Measurements from ENCODE around the gene DBH.

The DBH gene

DNA sequence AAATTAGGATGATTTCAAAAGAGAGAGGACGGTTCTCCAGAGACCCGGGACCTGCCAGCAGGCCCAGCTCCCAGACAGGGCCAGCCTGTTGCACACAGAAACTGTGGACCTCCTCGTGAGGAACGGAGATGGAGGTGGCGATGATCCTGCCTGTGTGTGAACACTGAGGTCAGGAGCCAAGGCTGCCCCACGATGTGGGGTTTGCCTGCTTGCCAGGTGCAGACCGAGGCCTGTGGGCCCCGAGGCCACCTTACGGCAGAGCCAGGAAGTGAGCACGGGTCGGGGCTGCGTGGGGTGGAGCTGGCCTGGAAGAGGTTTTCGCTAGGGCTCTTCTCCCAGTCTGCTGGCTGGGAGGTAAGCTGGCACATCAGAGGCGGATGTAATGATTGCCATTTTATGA lies 31.3 kb upstream of the DBH start:
- no peak for DNase-seq (ENCODE audit: low read depth)

DNA sequence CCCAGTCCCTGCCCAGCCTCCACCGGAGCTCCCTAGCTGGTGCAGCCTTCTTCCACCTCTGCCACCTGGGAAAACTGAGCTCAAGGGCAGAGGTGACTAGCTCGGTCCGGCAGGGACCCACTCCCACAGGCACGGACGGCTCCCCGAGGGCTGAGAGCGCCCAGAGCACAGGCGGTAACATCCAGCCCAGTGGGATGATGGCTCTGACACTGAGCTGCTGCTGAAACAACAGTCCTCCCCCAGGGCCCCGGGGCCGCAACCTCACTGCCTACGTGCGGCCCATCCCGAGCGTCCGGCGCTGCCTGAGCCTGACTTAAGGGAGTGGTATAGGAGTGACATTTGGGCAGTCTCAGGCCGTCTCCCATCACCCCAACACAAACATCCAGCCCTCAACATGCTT lies 30.7 kb upstream of the DBH start:
- DNase-seq (ENCODE audit: low read depth) = no peak

DNA sequence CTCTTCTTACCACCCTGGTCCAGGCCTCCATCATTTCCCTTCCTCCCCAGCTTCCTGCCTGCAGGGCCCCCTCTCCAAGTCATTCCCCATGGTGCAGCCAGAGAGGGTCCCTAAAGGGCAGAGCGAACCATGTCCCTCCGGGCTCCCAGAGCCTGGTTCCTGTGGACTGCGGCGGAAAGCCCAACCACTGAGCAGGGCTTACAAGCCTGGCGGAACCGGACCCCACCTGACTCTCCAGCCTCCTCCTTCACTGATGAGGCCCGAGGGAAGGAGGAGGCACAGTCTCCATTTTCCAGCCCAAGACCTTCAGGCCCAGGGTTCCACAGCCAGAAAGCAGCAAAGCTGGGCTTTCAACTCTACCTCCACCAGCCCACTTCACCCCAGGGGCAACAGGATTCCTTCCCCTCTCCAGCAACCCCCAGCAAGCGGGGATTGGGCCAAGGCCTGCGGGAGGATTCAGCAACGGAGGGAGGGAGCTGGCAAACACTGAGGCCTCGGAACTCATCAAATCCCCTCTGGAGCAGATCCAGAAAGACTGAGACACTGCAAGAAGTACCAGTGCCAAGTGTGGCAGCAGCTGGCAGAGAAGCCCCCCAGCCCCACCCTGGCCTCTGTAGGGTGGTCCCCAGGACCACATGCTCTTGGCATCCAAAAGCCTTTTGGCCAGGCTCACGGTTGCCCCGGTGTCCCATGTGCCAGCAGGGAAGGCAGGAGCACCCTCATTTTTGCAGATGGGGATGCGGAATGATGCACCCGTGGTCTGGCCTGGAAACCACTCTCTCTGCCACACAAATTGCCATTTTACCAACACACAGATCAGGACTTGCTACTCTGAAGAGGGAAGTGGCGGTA lies 30.1 kb upstream of the DBH start:
- DNase-seq (ENCODE audit: low read depth) = no peak

DNA sequence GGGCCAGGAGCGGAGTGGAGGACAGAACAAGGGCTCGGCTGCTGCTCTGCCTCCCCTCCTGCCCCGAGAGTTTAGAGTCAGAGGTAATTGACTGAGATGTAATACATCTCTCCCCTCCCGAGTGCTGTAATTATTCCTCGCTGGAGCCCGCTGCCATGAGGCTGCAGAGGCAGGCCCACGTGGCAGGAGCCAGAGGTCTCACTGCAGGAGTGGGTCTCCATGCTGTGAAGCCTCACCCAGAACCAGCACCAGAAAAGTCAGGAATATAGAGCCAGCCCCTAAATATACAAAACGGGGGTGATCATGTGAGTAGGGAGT lies 29.5 kb upstream of the DBH start:
- DNase-seq (ENCODE audit: low read depth) = no peak

DNA sequence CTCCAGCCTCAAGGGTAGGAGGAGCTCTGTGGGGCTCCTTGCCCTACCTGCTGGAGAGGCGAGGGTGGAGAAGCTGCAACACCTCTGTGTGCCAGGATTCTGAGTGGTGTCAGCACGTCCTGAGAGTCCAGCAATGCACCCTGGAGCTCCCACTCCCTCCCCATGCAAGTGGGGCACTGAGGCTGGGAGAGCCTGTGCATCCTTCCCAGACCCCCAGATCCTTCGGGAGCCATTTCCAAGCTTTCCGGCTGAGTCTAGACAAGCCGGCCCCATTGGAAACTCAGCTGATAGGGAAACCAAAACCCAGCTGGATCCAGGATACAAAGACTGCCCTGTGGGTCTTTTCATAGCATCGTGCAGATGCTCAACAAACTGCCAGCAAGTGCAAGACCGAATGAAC lies 28.8 kb upstream of the DBH start:
- no peak for DNase-seq (ENCODE audit: low read depth)

DNA sequence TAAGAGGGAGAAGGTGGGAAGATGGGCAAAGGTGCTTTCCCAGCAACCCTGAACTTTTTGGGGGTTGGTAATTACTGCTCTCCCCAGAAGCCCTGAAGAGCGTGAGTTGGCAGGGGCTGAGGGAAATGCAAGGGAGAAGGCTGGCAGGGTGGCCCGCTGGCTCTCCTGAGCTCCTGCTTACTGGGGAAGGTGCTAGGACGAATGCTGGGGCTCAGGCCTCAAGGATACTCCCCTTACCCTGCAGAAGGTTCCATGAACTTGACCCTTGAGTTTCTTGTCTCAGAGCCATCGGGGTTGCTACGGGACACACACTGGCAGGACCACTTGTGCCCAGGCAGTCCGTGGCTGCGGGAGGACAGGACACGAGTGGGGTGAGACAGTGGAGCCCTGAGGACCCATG lies 28.2 kb upstream of the DBH start:
- DNase-seq (ENCODE audit: low read depth) = no peak

DNA sequence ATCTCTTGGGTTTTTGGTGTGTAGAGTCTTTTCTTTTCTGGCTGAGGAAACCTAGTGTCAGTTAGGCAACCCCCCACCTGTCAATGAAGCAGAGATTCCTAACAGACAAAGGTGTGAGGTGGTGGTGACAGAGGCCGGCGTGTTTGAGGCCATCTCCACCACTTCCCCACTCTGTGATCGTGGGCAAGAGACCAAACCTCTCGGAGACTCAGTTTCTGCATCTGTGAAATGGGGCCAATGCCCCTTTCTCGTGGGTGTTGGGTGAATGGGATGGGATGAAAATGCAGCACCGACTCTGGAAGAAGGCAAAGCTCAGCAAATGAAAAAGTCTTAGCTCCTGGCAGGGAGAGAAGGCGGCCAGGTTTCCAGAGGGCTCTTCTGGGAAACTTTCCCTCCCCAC lies 27.8 kb upstream of the DBH start:
- no peak for DNase-seq (ENCODE audit: low read depth)

DNA sequence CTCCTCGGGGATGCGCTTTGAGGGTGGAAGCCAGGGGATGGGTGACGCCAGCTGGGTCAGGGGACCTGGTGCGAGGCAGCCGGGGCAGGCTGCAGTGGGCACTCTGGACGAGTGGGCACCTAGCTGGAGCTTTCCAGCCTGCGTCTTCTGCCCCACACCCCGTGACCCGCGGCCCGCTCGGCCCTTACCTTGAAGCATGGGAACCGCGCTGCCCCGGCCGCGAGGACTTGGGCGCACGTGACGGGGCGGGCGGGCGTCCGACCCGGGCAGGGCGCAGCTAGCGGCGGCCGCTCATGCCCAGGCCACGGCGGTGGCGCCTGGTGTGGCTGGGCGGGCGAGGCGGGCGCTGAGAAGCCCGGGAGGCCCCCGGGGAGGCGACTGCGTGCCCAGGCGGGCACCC lies 27.3 kb upstream of the DBH start:
- DNase-seq (ENCODE audit: low read depth) = no peak

DNA sequence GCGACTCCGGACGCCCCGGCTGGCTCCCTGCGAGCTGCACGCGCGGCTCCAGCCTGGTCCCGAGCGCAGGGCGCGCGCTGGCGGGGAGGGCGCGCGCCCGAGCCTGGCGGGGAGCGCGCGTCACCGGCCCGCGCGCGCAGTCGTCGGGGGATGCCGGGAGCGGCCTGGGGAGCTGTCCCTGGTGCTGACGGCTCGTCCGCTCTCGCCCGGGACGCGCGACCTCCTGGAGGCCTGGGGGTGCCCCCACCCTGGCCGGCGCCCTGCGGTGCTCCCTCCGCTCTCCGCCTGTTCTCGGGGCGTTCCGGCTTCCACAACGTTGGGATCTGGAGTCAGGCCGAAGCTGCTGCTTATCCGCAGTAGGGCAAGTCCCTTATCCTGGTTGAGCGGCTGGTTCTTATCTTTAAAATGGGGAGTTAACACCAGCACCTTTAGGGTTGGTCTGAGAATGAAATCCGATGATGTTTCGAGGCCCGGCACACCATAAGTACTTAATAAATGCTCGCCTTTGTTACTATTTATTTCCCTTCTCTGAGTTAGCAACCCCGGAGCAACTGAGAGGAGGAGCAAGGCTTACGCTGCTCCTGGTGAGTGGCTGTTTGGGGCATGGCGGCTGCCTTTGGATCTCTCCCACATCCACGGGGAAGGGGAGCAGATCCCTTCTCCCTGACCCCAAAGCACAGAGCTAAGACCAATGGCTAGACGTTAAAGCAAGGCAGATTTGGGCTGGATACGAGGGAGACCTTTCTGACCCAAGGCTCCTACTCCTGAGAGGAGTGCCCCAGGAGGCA lies 26.7 kb upstream of the DBH start, which contains the start of gene FAM163B:
Gene FAM163B, minus strand, starts transcription at position 79 of the 788 bp plus-strand sequence. CDS start 29,166 bp downstream, outside the sequence.
- DNase-seq (ENCODE audit: low read depth) = no peak

DNA sequence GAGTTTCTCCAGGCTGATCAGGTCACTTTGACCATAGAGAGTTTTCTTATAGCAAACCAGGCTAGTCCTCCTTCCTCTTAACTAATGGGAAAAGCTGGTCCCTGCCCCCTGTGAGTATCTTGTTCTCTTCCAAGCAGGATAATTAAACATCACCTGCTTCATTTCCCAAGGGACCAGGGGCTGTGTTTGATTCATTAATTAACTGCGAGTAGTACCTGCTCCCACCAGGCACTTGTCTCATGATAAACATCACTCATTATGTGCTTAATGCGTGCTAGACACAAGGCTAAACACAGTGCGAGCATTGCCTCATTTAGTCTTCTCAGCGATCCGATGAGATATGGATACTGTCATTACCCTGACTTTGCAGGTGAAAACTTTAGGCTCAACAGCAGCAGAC lies 25.3 kb upstream of the DBH start:
- no peak for DNase-seq (ENCODE audit: low read depth)

DNA sequence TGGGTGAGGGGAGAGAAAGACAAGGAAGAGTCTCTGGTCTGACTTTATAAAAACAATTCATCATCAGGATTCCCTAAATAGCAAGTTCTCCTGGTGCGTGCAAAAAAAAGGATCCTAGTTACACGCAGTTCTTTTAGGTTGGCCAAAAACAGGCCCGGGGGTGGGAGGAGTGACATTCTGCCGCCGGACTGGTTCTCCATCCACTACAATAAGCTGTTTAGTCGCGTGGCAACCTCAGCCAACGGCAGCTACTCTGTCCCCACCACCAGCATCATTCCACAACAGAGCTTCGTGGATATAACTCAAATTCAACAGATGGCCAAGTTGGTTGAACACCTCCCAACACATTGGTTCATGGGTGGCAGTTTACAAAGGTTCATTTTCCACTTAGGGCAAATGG lies 24.1 kb upstream of the DBH start:
- no peak for DNase-seq (ENCODE audit: low read depth)

DNA sequence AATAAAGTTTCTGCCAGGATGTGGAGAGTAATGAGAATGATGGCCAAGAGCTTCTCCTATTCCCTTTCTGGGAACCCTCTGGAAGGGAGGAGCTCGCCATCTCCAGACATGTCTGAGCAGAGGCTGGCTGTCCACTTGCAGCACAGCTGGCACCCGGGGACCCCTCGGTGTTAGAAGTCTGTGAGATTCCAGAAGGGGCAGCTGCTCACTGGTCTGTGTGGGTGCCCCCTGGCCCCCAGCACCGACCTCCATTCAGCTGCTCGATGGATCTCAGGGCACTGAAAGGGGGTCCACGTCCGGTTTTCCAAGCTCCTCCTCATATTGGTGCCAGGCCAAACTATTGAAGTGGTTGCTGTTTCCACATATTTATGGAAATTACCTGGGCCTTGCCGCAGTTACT lies 23.3 kb upstream of the DBH start:
- DNase-seq (ENCODE audit: low read depth) = no peak

DNA sequence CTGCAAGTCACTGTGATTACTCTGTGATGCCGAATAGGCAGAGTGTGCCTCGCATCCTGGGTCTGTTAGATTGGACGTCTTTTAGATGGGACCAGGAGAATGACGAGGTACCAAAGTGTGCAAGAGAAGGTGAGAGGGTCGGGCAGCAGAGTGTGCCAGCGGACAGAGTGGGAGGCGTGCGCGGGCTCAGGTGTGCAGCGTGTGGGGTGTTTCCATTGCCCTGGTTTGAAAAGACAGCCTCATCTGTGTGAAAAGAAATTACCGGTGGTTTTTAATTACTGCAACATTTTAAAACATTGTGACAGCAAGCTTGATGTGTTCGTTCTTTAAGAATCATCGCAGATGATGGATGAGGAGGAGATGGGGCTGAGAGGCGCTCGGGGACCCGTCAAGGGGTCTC lies 22.7 kb upstream of the DBH start:
- DNase-seq (ENCODE audit: low read depth) = no peak

DNA sequence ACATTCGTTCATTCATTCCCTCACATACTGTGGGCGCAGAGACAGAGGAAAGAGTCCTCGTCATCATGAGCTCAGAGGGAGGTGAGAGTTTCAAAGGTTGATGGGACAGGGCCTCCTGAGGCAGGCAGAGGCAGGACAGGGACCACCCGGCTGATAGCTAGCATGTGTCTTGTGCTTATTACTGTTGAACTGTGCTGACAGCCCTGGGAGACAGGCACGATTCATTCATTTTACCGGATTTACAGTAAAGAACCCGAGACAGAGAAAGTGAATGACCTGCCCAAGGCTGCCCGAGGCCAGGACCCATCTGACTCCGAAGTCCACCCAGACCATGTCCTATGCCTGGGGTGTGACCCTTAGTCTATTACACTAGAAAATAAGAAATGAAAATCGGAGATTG lies 22.1 kb upstream of the DBH start:
- no peak for DNase-seq (ENCODE audit: low read depth)

DNA sequence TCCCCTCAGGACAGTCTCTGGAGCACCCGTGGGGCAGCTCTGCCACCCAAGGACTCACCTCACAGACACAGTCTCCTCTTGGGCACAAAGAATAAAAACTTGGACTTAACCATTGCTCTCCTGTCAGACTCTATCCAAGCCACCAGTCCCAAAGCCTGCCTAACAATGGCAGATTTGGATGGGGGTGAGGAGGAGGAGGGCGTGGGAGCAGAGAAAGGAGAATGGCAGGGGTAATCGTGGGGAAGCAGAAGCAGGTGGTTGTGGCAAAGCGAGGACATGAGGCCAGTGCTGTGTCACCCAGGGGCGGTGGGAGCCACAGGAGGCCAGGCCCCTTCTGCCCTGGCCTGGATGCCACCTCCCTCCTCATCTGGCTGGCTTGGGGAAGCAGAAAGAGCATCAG lies 21.5 kb upstream of the DBH start:
- no peak for DNase-seq (ENCODE audit: low read depth)

DNA sequence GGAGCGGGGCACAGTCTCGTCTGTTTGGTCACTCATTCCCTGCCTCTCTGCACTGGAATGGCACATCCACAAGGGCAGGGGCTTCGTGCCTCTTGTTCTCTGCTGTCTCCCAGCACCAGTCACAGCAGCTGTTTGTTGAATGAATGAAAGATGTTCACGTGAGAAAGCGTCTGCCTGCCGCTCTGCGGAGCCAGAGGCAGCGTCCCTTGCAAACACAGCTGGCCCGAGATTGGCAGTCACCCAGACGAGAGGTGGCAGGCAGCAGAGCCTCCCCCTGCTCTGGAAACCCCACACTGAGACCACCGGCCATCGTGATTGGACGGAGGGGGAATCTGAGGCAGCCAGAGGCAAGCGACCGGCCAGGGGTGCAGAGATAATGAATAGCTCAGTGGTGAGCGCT lies 21.0 kb upstream of the DBH start:
- no peak for DNase-seq (ENCODE audit: low read depth)

DNA sequence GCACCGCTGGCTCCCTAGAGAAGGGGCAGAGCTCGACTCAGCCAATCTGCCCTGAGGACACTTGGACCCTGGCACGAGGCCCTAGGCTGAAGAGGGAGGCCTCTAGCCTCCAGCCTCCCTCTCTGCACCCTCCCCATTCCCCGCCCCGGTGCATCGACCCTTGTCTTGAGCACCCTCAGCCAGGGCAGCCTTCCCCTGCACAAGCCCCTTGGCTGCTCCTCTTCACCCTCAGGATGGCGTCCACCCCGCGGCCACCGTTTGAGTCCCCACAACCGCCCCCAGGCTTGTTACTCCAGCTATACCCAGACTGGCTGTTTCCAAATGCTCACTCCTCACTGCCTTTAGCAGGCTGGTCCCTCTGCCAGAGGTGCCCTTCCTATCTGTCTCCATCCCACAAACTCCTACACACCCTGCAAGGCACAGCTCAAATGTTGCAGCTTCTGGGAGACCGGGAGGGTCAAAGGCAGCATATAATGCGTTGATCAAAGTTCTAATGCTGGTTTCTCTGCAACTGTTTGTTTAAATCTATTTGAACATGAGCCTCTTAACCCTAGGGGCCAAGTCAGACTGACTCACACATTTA lies 20.5 kb upstream of the DBH start:
- DNase-seq (ENCODE audit: low read depth) = no peak

DNA sequence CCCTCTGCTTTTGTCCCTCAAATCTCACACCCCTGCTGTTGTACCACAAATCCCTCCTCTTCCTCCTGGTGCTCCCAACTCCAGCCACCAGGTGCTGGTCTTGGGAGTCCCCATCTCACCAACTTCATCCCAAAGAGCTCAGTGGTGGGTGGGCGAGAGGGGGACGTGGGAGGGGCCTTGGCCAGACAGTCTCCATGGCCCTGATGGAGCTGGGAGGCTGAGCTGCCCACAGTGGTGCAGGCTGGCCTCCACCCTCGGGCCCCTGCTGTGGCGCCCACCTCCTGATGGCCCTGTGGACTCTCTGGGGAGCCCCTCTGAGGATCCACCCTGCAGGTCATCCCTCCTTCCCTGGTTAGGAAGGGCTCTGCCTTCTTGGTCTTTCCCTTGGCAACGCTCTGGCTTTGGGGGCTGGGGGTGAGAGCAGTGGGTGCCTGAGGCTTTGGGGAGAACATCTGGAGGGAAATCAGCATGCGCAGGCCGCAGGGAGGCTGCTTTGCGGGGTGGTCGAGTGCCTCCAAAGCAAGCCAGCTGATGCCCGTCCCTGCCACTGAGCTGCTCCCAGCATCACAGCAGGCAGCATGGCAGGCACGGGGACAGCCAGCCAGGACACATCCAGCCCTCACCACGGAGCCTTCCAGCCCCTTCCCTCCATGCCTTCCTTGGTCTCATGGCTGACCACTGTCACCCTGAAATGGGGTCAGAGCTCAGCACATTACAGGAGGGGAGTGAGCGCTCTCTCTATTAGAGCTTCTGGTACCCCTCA lies 19.3 kb upstream of the DBH start:
- DNase-seq (ENCODE audit: low read depth) = no peak

DNA sequence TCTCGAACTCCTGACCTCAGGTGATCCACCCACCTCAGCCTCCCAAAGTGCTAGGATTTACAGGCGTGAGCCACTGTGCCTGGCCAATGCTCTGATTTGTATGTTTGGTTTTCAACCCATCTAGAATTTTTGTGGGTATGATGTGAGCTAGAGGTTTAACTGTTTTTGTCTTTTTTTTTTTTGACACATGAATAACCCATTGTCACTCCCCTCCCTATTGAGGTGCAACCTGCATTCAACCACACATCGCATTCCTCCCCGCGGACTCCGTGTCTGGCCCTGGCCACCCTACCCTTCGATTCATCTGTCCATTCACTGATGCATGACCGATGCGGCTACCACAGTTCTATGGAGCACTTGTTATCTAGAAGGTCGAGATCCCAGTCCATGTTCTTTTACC lies 17.4 kb upstream of the DBH start:
- DNase-seq (ENCODE audit: low read depth) = no peak

DNA sequence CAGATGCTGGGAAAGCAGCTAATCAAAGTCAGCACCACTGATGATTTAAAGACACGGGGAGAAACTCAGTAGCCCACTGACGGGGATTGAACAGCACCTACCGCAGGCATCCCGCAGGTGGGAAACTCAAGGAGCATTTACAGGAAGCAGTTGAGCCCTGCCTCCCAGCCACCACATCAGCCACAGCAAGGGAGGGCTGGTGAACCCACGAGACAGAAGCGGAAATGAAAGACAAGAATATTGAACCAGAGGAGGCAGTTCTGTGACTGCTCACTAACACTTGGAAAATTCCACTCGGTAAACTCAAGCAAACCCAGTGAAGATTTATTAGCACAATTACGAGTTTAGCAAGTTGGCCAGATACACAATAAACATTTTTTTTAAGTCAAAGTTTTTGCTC lies 16.4 kb upstream of the DBH start:
- DNase-seq (ENCODE audit: low read depth) = no peak

DNA sequence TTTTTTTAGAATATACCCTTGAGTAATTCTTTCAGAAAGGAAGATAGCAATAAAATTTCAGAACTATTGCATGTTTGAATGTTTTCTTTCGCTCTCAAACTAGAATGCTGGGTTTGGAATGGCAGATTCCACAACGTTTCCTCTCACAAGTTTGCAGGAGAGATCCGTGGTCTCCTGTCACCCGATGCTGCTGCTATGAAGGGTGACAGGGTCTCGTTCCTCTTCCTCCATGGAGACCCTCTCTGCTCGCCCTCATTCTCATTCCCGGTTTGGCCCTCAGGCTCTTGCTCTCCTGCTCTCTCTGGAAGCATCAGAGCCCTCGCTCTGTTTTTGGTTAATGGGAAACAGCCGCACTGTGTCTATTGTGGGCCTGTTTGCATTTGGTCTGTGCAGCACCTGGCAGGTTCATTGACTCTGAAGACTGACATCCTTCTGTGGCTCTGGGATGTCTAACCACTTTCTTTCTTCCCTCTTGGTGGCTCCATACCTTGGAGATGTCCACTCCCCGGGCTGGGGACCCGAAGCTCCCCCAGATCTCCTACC lies 14.4 kb upstream of the DBH start:
- DNase-seq (ENCODE audit: low read depth) = no peak

DNA sequence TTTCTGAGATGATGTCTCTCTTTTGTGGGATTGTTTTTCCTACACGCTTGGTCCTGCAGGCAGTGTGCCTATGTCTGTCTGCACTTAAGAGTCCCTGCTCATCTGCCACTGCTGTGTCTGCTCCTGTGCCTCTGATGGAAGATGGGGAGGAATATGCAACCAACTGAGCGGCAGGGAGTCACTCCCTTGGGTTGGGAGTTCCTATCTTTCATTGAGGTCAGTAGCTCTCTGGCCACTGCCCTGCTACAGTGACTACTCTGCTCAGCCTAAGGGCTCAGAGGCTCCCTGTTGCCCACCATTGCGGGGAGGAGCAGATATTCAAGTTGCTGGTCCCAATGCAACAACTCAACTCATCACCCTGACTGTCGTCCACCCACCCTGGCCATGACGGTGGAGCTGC lies 13.6 kb upstream of the DBH start:
- no peak for DNase-seq (ENCODE audit: low read depth)
